IMR-90 (cell line): ENCODE measurements around the gene TBC1D32. TPM values are rescaled to one million over a fixed set of nuclear protein-coding genes. Genes with fewer than 3 reads are reported as not detected.

Source experiments
- ATAC-seq: fragments of 200-7000 bp; cut with Tn5 transposase; 2 replicates; pipeline ENCODE4 v1.9.1; 2020; ENCODE audit warnings: low read depth, mild to moderate bottlenecking, moderate library complexity
- BruUV-seq: library from RNA; stranded (reverse); fragments of 400-500 nt; replicated peaks from 2 replicates; lab custom pipeline; 2021; lab: Mats Ljungman, UMichigan
- CTCF ChIA-PET: fragments of 300-600 bp; formaldehyde crosslinking; extraction: SDS; loops from one replicate; lab custom pipeline; 2021; ENCODE audit warnings: antibody characterized with exemption; lab: Yijun Ruan, JAX
- POLR2A ChIA-PET: fragments of 300-600 bp; sonication (Branson Sonifier 250); formaldehyde crosslinking; loops from one replicate; lab custom pipeline; 2022; ENCODE audit warnings: antibody characterized with exemption; ENCODE audit not compliant: unreplicated experiment; lab: Charles Lee
- DNase-seq: peaks from one replicate; pipeline ENCODE4 v3.0.0; 2013
- H2AFZ ChIP-seq: replicated peaks from 2 replicates; pipeline ENCODE3; 2013; ENCODE audit warnings: low read length, mild to moderate bottlenecking; ENCODE audit not compliant: poor library complexity
- H2AK5ac ChIP-seq: 2 replicates; pipeline ENCODE4 v1.6.1; 2013; ENCODE audit warnings: low read depth, low read length, inconsistent platforms
- H2AK9ac ChIP-seq: replicated peaks from 2 replicates; pipeline ENCODE3; 2013; ENCODE audit warnings: mild to moderate bottlenecking, low read depth, low read length, moderate library complexity; ENCODE audit not compliant: poor library complexity
- H2BK120ac ChIP-seq: 2 replicates; pipeline ENCODE4 v1.6.1; 2013; ENCODE audit warnings: low read depth, low read length, inconsistent platforms
- H2BK15ac ChIP-seq: 3 replicates; pipeline ENCODE4 v1.6.1; 2013; ENCODE audit warnings: low read depth, low read length, inconsistent platforms
- H2BK20ac ChIP-seq: 2 replicates; pipeline ENCODE4 v1.6.1; 2013; ENCODE audit warnings: low read depth, mild to moderate bottlenecking, inconsistent platforms, low read length, moderate library complexity
- H2BK5ac ChIP-seq: 2 replicates; pipeline ENCODE4 v1.6.1; 2013; ENCODE audit warnings: mild to moderate bottlenecking, low read depth, low read length, inconsistent platforms; ENCODE audit not compliant: poor library complexity, severe bottlenecking
- H3K14ac ChIP-seq: replicated peaks from 2 replicates; pipeline ENCODE4 v1.6.1; 2013; ENCODE audit warnings: low read depth, low read length, inconsistent platforms
- H3K18ac ChIP-seq: 2 replicates; pipeline ENCODE4 v1.6.1; 2013; ENCODE audit warnings: low read depth, low read length, control low read depth
- H3K23ac ChIP-seq: 2 replicates; pipeline ENCODE4 v1.6.1; 2013; ENCODE audit warnings: low read depth, low read length, inconsistent platforms
- H3K27ac ChIP-seq: 2 replicates; pipeline ENCODE4 v1.5.1; 2013; ENCODE audit warnings: mild to moderate bottlenecking, control low read depth, low read length; ENCODE audit not compliant: insufficient read depth
- H3K27me3 ChIP-seq: 2 replicates; pipeline ENCODE4 v1.6.1; 2013; ENCODE audit warnings: low read length; ENCODE audit not compliant: control insufficient read depth, insufficient read depth
- H3K36me3 ChIP-seq: 2 replicates; pipeline ENCODE4 v1.6.1; 2013; ENCODE audit warnings: low read length, mixed read lengths; ENCODE audit not compliant: control insufficient read depth, insufficient read depth
- H3K4ac ChIP-seq: 2 replicates; pipeline ENCODE4 v1.6.1; 2013; ENCODE audit warnings: low read depth, low read length, inconsistent platforms
- H3K4me1 ChIP-seq: 2 replicates; pipeline ENCODE4 v1.6.1; 2013; ENCODE audit warnings: low read length, mixed read lengths; ENCODE audit not compliant: control insufficient read depth, insufficient read depth
- H3K4me2 ChIP-seq: 2 replicates; pipeline ENCODE4 v1.6.1; 2013; ENCODE audit warnings: low read depth, mild to moderate bottlenecking, control low read depth, low read length, moderate library complexity
- H3K4me3 ChIP-seq: 2 replicates; pipeline ENCODE4 v1.5.1; 2013; ENCODE audit warnings: low read depth, mild to moderate bottlenecking, control low read depth, low read length, moderate library complexity; ENCODE audit not compliant: insufficient read depth
- H3K56ac ChIP-seq: 2 replicates; pipeline ENCODE4 v1.6.1; 2013; ENCODE audit warnings: low read length, inconsistent platforms; ENCODE audit not compliant: insufficient read depth; ENCODE audit errors: extremely low read depth
- H3K79me1 ChIP-seq, 2 experiments: 2 replicates each; pipeline ENCODE4 v1.6.1; 2013; ENCODE audit warnings: low read length in 2 of 2, inconsistent platforms in 1 of 2, low read depth in 1 of 2
- H3K9ac ChIP-seq: 2 replicates; pipeline ENCODE4 v1.6.1; 2013; ENCODE audit warnings: low read depth, low read length, control low read depth
- H3K9me1 ChIP-seq: 2 replicates; pipeline ENCODE4 v1.6.1; 2013; ENCODE audit warnings: low read length, inconsistent platforms; ENCODE audit not compliant: insufficient read depth
- H3K9me3 ChIP-seq: 2 replicates; pipeline ENCODE4 v1.6.1; 2013; ENCODE audit warnings: low read length; ENCODE audit not compliant: control insufficient read depth, insufficient read depth
- H4K20me1 ChIP-seq: 2 replicates; pipeline ENCODE4 v1.6.1; 2013; ENCODE audit warnings: low read length, inconsistent platforms; ENCODE audit not compliant: insufficient read depth
- H4K5ac ChIP-seq: 2 replicates; pipeline ENCODE4 v1.6.1; 2013; ENCODE audit warnings: mild to moderate bottlenecking, low read depth, low read length, control low read depth
- H4K8ac ChIP-seq, 2 experiments: 2 replicates each; pipeline ENCODE4 v1.6.1; 2013; ENCODE audit warnings: low read depth in 2 of 2, low read length in 2 of 2, control low read depth in 1 of 2, inconsistent platforms in 1 of 2
- H4K91ac ChIP-seq: 2 replicates; pipeline ENCODE4 v1.6.1; 2013; ENCODE audit warnings: low read depth, low read length, inconsistent platforms; ENCODE audit not compliant: insufficient read depth
- SMC3 ChIP-seq: fragments of 150-350 bp; IDR thresholded peaks from 2 replicates; pipeline ENCODE4 v1.6.1; 2016; ENCODE audit warnings: low read depth, mild to moderate bottlenecking, antibody characterized with exemption, low read length, moderate library complexity
- WGBS, 2 experiments: methylation state at CpG; one replicate each; pipeline versions ENCODE4 v1.1.5 to v1.1.7; 2013; ENCODE audit warnings: missing lambda C conversion rate in 2 of 2; ENCODE audit not compliant: insufficient read length in 1 of 2; ENCODE audit errors: extremely low coverage in 2 of 2; 5-methylcytosine and 5-hydroxymethylcytosine counted together
- dilution Hi-C: fragments of 300-500 bp; cut with HindIII; formaldehyde crosslinking; loops from one replicate; pipeline ENCODE4 v1.14.3; 2018; ENCODE audit warnings: low sequenced_read_pairs; ENCODE audit not compliant: unreplicated experiment
- in situ Hi-C: fragments of 300-500 bp; cut with MboI; formaldehyde crosslinking; loops from 3 replicates; pipeline ENCODE4 v1.14.3; 2019; ENCODE audit warnings: low sequenced_read_pairs, inconsistent platforms, mixed read lengths
- intact Hi-C: fragments of 100-400 bp; cut with micrococcal nuclease; formaldehyde crosslinking; loops from 2 replicates; pipeline ENCODE4 v1.10.0; 2022
- polyA plus RNA-seq, 3 experiments: library from polyadenylated mRNA; depleted of rRNA; stranded (reverse); fragments of >200 nt; gene quantifications; 2 replicates each; pipeline ENCODE4 v1.2.3, GENCODE V29; 2012; ENCODE audit warnings: low replicate concordance in 1 of 3
- total RNA-seq: library from RNA; depleted of rRNA; stranded (reverse); fragments of >200 nt; gene quantifications from 2 replicates; pipeline ENCODE4 v1.2.3, GENCODE V29; 2012

Gene TBC1D32
- total and polyA plus RNA-seq, 2 of the 4 experiments (the other 2 are of a cell fraction), result 3.0 to 7.2 TPM

DNA sequence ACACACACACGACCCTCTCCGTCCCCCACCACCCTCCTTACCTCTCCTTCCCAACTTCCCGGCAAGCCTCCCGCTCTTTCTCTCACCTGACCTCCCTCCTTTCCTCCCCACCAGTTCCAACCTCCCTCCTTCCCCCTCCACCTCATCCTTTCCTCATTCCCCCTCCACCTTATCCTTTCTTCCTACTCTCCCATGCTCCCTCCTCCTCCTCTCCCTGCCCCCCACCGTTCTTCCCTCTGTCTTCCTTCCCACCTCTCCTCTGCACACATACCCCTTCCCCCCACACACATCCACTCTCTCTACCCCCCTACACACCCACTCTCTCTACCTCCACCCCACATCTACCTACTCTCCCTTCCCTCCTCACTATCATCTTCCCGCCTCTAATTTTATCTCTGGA, 144.2 kb downstream of the TBC1D32 start:
- no peaks in the 10 kb centered on the region for H3K9me1 ChIP-seq
- H3K9ac ChIP-seq, result no peak overlapping the region
- 72 to 96% methylated on average over 2 to 3 of the region's 6 CpGs for WGBS, 2 experiments
- no peak overlapping the region for H2BK120ac ChIP-seq
- no peak for TF ChIP-seq SMC3
- no peak overlapping the region for H2BK20ac ChIP-seq
- no peak overlapping the region for H3K4me2 ChIP-seq
- ChIA-PET POLR2A (no interaction called here), CTCF (no interaction called here)
- no peak overlapping the region for H4K8ac ChIP-seq
- in situ Hi-C loops (no loop called here), dilution Hi-C loops (no loop called here), intact Hi-C loops (no loop called here)
- H3K56ac ChIP-seq, result no peak overlapping the region
- DNase-seq (no peak), ATAC-seq (no peak)
- H3K79me1 ChIP-seq, result no peaks in the 10 kb centered on the region
- no peak overlapping the region for H3K23ac ChIP-seq
- H3K14ac ChIP-seq, result no peak overlapping the region
- no peak overlapping the region for H2AK9ac ChIP-seq
- no TSS peak for BruUV-seq
- no peaks in the 10 kb centered on the region for H3K9me3 ChIP-seq
- H2AFZ ChIP-seq, result no peak overlapping the region
- H2BK15ac ChIP-seq, result no peak overlapping the region
- H3K4ac ChIP-seq, result no peak overlapping the region
- H2AK5ac ChIP-seq, result no peak overlapping the region
- H4K5ac ChIP-seq, result no peak overlapping the region
- H3K36me3 ChIP-seq, result no peaks in the 10 kb centered on the region
- H3K4me1 ChIP-seq, result no peaks in the 10 kb centered on the region
- H3K27ac ChIP-seq, result no peak overlapping the region
- H2BK5ac ChIP-seq, result no peak overlapping the region
- no peaks in the 10 kb centered on the region for H4K20me1 ChIP-seq
- H3K27me3 ChIP-seq, result no peaks in the 10 kb centered on the region
- no peak overlapping the region for H4K91ac ChIP-seq
- no peak overlapping the region for H3K4me3 ChIP-seq
- no peak overlapping the region for H3K18ac ChIP-seq
